ENCODE data around the gene TUFT1. TPM values are rescaled to one million over a fixed set of nuclear protein-coding genes. Genes with fewer than 3 reads are reported as not detected.

The TUFT1 gene
- total and polyA plus RNA-seq, 11 donors, result 2.1 to 13.6 (median 4.3) TPM

GRCh38 chr1:151534662-151535278 lies 5.3 kb upstream of the TUFT1 start:
- no peaks in the 10 kb centered on the region for H3K27me3 ChIP-seq
- no peaks in the 10 kb centered on the region for H3K36me3 ChIP-seq
- intact Hi-C loops (cut with DNase I), result loop anchor here (1.0 to 10.0 kb wide), 8 partner anchors 90 to 300 kb away; partner anchors contain the start of genes C2CD4D (in 4 of the 10) and RORC (in 4 of the 10)
- 62 to 68% (median 65%) methylated on average over 12 of the region's 12 CpGs for WGBS, 4 donors
- no peak overlapping the region for H3K4me3 ChIP-seq
- ATAC-seq (peak; percentile 68 to 75 (median 70)), DNase-seq (peak; percentile 65 to 88 (median 75))
- peaks cover 0 to 8% (median 6%) of the 10 kb centered on the region in 12 donors for H3K4me1 ChIP-seq
- TF ChIP-seq POLR2A (IDR thresholded peaks at IDR 0.05), result no peak
- TF ChIP-seq, protein P1, sequence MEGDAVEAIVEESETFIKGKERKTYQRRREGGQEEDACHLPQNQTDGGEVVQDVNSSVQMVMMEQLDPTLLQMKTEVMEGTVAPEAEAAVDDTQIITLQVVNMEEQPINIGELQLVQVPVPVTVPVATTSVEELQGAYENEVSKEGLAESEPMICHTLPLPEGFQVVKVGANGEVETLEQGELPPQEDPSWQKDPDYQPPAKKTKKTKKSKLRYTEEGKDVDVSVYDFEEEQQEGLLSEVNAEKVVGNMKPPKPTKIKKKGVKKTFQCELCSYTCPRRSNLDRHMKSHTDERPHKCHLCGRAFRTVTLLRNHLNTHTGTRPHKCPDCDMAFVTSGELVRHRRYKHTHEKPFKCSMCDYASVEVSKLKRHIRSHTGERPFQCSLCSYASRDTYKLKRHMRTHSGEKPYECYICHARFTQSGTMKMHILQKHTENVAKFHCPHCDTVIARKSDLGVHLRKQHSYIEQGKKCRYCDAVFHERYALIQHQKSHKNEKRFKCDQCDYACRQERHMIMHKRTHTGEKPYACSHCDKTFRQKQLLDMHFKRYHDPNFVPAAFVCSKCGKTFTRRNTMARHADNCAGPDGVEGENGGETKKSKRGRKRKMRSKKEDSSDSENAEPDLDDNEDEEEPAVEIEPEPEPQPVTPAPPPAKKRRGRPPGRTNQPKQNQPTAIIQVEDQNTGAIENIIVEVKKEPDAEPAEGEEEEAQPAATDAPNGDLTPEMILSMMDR (IDR thresholded peaks at IDR 0.05), result peak; percentile 67 to 92 (median 80)
- H3K9me3 ChIP-seq, result no peaks in the 10 kb centered on the region
- H3K27ac ChIP-seq, result no peak overlapping the region

- no peaks in the 10 kb centered on the region for H3K27me3 ChIP-seq
- H3K4me1 ChIP-seq, result peaks cover 0 to 14% (median 8%) of the 10 kb centered on the region in 12 donors
- ATAC-seq (no peak), DNase-seq (no peak)
- no peak overlapping the region for H3K4me3 ChIP-seq
- no peak for TF ChIP-seq POLR2A (IDR thresholded peaks at IDR 0.05)
- TF ChIP-seq, protein P1 (IDR thresholded peaks at IDR 0.05), result no peak
- no peak overlapping the region for H3K27ac ChIP-seq
- H3K9me3 ChIP-seq, result no peaks in the 10 kb centered on the region
- intact Hi-C loops (cut with DNase I), result loop anchor here in 8 of 10 donors (2.0 to 10.0 kb wide), 6 partner anchors 91 to 299 kb away; partner anchors contain the start of genes C2CD4D (in 4 of the 8) and RORC (in 4 of the 8)
- 82 to 91% (median 86%) methylated on average over 6 of the region's 6 CpGs for WGBS, 4 donors
- no peaks in the 10 kb centered on the region for H3K36me3 ChIP-seq
These were observed 4.5 kb upstream of the TUFT1 start for GRCh38 chr1:151535326-151536271.

- TF ChIP-seq, protein P1 (IDR thresholded peaks at IDR 0.05), result no peak
- no peak for TF ChIP-seq POLR2A (IDR thresholded peaks at IDR 0.05)
- intact Hi-C loops (cut with DNase I), result loop anchor here in 6 of 10 donors (5.0 to 10.0 kb wide), 4 partner anchors 92 to 298 kb away; partner anchors contain the start of genes C2CD4D (in 4 of the 6) and RORC (in 4 of the 6)
These were observed 3.6 kb upstream of the TUFT1 start for GRCh38 chr1:151536499-151536898.

More at GRCh38 chr1:151536499-151536898, 3.6 kb upstream of the TUFT1 start:
- Histone ChIP-seq H3K9me3 (no peaks in the 10 kb centered on the region), H3K4me3 (no peak overlapping the region), H3K4me1 (peaks cover 0 to 21% (median 9%) of the 10 kb centered on the region in 12 donors), H3K27me3 (no peaks in the 10 kb centered on the region), H3K27ac (no peak overlapping the region), H3K36me3 (no peaks in the 10 kb centered on the region)
- no peak for DNase-seq
- 88 to 94% (median 92%) methylated on average over 7 of the region's 7 CpGs for WGBS, 4 donors
- ATAC-seq, result no peak

Data from heart left ventricle (tissue), 16 donors.